GM19467 (cell line): ENCODE measurements around the gene CUL1.

Experiments
- ATAC-seq: cut with Tn5 transposase; IDR thresholded peaks from one replicate; pipeline ENCODE4 v1.9.1; 2021; ENCODE audit warnings: mild to moderate bottlenecking, moderate library complexity; ENCODE audit not compliant: unreplicated experiment

Gene CUL1

DNA sequence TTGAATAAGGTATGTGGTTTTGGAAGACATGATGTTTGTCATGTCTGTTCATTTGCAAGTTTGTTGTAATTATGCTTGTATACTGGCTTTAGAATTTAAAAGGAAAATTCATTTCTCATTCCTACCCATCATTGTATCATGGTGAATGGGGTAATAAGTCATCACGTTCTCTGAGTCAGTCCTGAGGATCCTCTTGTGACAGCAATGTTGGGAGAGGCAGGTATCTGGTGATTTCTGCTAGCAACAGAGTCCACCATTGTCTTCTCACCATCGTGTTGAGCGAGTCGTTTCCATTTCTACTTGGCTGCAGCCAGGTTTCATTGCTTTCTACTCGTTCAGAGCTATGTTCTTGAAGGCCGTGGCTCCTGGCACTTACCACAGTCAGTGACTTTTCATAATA is 16.3 kb downstream of the CUL1 start:
- no peak for ATAC-seq

DNA sequence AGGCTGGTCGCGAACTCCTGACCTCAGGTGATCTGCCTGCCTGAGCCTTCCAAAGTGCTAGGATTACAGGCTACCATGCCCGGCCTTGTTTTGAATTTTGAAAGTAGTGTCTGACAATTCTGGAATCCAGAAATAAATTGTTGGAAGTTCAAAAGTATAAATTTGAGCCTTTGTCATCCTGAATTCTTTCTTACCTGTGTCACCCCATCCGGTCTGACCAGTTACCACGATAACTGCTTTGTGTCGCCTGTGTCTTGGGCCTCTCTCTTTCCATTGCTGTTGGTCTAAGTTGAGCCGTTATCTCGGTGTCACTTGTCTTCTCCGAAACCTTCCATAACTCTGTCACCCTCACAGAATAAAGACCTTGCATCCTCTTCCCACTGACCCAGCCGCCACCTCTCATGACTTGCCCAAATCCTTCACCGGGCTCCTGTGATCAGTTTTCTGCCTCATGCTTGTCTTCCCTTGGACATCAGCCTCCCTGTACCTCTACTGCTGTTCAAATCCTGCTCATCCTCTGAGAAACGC is 18.6 kb downstream of the CUL1 start:
- no peak for ATAC-seq

DNA sequence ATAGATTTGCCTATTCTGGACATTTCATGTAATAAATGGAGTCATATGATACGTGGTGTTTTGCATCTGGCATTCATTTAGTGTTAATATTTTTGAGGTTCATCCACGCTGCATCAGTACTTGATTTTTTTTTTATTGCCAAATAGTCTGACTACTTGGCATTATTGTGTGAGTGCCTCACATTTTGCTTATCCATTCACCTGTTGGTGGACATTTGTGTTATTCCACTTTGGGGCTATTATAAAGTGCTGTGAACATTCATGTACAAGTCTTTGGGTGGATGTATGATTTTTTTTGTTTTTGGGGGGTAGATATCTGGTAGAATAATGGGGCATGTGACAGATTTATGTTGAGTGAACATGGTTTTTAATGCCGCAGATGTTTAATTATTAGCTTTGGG is 19.7 kb downstream of the CUL1 start:
- ATAC-seq, result no peak

DNA sequence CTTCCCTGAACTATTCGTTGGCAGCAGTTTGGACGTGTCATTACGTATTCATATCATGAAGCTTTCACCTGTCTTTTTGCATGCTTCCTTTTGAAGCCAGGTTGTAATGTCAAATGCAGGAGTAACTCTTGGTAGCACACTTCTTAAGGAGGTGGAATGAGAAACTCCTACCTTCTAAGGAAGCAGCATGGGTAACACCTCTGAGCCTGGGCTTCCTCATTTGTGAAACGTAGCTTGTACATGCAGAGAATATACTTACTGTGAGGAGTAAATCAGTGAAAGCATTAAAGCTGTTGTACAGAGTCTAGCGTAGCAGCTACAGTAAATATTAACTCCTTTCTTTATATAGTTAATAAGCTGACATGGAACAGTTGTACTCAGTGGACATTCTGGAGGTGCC is 21.1 kb downstream of the CUL1 start:
- ATAC-seq, result no peak

DNA sequence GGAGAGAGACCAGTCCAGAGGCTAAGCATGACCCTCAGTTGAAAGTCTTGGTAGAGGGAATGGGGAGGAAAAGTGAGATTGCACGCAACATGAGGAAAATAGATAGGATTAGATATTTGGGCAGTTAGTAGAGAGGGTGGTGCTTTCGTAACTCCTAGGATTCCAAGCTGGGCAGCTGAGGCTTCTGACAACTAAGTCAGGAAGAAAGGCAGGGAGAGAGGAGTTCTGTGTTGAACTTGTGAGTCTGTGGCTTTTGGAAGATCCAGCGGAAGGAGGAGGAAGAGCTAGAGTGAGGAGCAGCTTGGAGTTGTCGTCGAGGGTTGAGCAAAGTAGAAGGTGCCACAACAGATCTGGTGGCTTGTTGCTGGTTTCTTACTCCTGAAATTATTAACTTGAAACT is 21.8 kb downstream of the CUL1 start:
- ATAC-seq, result no peak

DNA sequence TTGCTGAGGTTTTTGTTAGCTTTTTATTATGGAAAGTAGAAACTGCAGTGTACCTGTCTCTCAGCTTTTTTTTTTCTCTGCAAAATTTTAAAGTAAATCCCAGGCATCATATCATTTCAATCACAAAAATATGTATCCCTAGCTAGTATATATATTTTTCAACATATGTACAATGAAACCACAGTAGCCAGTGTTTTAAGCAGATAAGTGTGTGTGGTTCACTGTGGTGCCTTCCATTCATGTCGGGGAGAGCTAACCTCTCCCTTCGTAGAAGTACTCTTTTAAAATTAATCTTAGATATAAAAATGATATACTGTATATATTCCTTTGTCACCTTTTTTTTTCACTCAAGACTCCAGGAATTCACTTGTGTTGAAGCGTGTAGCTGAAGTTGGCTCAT is 22.7 kb downstream of the CUL1 start:
- no peak for ATAC-seq

DNA sequence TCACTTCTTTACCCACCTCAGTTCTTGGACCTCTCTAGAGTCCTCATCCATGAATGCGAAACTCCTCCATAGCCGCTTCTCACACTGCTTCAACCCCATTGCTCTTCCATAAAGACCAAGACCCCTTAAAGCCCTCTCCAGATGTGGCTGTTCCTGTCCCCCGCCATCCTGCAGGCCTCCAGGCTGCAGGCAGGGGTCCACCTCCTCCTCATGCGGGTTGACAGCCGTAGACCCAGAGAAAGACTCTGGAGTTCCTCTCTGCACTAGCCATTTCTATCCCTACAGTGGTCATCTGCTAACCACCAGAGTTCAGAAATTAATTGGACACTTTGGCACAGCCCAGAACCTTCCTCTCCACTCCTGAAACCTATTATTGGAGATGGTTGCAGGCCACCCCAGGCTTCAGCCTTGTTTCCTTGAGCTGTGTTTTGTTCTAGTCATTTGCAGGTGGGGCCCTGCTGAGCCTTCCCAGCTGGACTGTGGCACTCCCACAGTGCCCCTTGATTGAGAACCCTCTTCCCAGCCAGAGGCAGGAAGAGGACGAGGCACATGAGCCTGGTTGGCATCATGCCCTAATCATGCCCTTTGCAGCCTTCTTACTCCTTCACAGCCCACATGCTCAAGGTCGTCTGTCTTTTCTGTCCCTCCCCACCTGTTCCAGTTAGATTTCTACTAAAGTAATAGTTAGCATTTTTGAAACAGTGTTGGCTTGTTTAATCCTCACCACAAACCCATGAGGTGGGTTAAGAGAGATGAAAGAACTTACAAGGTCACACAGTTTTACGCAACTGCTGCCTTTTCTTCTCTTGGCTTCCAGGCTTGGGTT is 23.9 kb downstream of the CUL1 start:
- ATAC-seq, result no peak

DNA sequence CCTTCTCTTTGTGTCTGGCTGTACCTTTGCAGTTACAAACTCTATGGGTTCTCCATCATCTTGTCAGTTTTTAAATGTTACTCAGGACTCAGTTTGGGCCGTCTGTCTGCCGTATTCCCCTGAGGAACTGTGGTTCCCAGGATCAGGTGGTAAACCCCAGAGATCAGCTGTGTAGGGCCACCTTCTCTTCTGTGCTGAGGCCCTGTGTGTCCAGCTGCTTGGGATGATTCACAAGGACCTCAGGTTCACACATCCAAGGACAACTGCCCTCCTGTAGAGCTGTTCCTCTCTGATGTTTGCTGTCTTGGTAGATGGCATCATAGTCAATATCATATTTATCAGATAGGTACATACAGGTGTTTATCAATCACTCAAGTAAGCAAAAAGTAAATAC is 24.5 kb downstream of the CUL1 start:
- no peak for ATAC-seq

DNA sequence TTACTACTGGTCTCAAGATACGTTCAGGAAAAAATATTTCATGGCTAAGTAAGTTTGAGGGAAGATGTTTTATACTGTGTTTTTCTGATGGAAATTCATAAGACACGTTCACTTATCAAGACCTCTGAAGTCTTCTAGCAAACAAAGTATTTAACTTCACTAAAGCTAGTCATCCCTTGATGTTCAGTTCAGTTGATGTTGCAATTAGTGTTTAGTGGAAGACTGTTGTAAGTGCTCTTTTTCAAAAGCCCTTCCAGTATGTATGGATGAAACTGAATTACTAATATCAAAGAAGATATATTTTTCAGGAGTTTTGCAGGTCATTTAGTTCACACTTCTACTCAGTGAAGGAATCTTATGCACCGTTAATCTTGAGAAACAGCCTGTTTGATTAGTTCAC is 25.1 kb downstream of the CUL1 start:
- no peak for ATAC-seq

DNA sequence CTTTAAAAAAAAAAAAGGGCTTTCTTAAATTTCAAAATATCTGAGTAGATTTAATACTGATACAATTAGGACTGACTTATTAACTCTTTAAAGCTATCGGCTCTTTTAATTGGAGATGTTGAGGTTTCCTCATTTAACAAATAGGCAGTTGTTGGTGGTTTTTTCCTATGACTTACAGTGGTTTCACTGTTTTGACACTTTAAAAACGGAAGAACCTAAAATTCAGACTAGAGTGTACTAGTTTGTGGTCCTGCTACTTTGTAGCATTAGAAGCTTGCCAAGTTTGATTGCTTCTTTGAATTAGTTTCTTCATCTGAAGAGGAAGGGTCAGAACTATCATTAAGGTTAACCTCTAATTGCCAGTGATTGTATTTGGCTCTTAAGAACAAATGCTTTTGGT is 27.7 kb downstream of the CUL1 start:
- ATAC-seq, result no peak

DNA sequence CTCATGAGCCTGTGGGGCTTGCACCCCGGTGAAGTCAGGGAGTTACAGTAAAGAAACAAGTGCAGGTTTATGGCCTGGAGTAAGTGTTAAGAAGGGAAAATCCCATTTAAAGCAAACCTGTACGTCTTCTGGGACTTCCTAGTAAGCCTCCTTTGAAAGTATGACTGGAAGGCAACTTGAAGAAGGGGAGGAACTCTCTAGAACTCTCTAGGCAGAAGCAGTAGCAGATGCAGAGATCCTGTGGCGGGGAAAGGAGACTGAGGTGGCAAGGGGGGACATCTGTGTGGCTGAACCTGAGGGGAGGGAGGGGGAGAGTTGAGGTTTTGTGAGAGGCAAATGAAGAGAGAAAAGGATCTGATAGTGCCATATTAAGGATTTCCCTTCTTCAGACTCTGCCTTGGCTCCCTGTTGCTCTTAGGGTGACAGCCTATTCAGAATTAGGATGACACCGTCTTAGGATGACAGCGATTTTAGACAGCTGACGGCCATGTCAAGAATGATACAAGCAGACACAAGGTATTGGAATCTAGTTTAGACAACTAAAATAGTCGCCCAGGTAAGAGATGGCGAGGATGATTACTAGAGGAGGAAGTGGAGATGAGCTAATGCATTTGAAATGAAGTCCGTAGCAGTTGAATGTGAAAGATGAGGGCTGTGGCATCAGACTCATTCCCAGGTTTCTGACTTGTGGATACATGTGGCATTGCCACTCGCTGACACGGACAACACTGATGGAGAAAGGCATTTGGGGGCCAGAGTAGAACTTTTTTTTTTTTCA is 29.0 kb downstream of the CUL1 start:
- no peak for ATAC-seq

DNA sequence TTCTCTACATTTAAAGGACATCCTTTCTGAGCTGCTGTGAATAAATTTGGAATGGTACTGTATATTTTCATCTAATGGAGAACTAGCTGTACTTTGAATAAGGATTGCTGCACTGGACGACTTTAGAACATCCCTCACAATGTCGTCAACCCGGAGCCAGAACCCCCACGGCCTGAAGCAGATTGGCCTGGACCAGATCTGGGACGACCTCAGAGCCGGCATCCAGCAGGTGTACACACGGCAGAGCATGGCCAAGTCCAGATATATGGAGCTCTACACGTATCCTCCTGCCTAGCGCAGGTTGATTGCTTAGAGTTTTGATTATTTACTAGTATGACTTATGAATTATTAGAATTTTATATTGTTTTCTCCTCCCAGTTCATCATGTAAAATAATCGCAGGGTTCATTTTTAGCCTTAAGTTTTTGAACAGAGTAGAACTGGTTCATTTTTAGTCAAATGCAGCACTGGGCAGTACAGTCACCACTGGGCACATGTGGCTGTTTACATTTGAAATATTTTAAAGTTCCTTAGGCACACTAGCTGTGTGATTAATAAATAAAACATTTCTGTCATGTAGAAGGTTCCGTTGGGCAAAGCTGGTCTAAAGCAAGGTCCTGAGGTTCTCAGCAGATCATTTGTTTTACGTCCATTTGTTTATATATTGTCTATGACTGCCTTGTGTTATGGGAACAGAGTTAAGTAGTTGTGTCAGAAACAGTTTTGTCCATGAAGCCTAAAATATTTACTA is 31.5 kb downstream of the CUL1 start:
- ATAC-seq, result no peak

DNA sequence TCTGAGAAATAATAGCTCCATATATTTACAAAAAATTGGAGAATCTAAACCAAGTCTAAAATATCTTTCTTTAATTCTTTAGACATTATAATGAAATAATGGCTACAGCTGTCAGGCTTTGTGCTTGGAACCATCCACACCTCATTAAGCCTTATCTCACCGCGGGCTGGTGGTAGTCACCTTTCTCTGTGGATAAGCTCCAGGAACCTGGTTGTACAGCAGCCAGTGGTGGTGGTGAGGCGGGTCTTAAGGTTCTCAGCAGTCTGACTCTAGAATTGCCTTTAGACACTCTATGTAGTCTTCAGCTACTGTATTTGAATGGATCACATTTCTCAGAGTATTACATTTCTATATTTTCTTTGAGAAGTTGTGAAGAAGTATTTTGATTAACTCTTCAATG is 34.2 kb downstream of the CUL1 start:
- ATAC-seq, result no peak

DNA sequence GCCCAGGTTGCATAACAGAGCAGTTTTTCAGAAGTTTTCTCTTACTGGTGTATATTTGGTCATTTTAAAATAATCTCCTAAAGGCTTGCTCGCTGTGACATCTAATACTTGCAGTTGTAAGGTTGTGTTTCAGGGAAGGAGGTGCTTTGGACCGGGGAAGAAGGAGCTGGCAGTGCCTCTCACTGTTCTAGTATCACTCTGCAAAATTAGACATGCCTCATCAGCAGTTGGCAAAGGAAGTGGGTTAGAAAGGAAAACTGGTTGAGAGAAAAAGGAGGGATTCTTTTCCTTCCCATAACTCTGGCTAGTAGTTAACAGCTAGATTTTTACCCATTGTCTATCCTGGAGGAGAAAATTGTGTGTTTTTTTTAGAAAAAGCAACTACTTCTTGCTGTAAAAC is 34.8 kb downstream of the CUL1 start:
- no peak for ATAC-seq

DNA sequence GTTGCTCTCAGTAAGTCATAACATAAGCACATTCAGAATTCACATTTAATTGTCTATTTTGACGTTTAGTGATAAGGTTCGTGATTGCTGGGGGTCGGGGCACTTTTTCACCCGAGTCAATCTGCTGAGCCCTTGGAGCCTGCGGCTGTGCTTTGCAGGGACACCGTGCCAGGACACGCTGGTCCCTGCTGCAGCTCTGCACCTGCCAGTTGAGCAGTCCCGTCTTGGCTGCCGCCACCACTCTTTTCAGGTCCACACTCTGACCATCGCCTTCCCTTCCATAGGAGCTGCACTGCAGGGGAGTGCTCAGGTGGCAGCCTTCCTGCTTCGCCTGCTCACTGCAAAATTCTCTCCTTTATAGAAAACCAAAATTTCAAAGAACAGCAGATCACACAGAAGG is 36.4 kb downstream of the CUL1 start:
- no peak for ATAC-seq

DNA sequence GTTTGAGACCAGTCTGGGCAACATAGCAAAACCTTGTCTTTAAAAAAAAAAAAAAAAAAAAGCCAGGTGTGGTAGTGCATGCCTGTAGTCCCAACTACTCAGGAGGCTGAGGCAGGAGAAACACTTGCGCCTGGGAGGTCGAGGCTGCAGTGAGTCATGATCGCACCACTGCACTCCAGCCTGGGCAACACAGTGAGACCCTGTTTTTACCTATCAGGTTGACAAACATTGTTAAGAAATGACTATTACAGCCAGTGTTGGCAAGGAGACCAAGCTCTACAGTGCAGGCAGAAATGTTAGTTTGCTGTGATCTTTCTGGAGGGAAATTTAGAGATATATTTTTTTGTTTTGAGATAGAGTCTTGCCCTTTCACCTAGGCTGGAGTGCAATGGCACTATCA is 37.3 kb downstream of the CUL1 start:
- ATAC-seq, result no peak

DNA sequence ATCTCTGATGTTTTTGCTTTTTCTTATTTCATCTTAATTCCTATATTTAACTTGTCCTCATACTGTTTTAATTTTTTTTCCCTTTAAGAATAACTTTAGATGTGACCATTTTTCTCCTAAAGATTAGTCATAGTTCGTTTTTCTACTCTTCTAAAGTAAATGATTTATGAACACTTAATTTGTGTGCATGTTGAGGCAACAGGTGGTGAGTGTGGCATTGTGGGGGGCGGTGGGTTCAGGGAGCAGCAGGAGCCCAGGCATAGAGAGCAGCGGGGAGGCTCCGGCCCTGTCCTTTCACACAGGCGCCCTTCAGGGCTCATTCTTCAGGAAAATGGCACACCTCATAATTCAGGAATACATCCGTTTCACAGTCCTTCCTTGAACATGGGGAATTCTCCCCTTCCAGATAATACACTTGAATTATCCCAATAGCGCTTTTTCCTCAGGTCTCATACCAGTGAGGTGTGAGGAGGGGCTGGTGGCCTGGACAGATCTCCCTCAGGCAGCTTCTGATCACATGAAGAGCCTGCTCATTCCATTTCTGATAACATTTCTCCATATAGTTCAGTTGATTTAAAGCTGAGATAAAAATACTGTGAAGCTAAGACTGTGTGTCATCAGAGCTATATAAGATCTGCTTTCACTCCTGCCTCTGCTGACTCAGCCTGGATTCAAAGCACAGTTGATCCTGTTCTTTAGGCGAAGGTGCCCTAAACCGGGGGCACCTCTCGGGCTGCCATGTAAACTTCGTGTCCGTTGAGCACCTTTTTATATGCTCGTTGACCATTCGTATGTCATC is 40.2 kb downstream of the CUL1 start:
- ATAC-seq, result no peak

DNA sequence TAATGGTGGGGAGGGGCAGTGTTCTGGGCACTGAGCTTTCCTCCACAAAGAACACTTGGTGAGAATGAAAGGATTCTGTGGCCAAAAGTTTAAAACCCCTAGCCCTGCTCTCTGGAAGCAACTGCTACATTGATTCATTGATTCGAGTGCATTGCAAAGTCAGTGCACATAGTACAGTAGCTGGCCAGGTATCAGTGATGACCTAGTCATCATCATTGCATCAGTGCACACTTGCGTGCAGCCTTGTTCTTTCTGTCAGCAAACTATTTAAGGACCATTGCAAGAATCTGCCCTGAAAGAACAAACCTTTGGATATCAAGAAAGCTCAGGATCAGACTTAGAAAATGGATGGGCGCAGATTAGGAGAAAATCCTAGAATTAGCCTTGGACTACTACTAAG is 47.4 kb downstream of the CUL1 start:
- no peak for ATAC-seq

DNA sequence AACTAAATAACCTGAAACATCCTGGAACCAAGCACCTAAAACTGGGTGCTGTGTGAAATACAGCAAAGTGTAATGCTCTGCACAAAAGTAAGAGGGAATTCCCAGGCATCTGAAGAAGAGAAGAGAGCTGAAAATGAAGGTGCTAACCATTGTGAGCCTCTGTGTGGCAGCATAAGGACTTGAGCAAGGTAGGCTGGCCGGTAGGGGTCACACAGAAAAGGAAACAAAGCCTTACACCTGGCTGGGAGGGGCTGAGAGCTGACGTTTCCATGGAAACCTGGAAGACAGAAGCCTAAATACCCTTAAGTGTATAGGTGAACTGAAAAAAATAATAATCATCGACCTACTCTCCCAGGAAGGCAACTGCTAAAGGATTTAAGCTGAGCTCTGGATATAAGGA is 48.6 kb downstream of the CUL1 start:
- no peak for ATAC-seq

DNA sequence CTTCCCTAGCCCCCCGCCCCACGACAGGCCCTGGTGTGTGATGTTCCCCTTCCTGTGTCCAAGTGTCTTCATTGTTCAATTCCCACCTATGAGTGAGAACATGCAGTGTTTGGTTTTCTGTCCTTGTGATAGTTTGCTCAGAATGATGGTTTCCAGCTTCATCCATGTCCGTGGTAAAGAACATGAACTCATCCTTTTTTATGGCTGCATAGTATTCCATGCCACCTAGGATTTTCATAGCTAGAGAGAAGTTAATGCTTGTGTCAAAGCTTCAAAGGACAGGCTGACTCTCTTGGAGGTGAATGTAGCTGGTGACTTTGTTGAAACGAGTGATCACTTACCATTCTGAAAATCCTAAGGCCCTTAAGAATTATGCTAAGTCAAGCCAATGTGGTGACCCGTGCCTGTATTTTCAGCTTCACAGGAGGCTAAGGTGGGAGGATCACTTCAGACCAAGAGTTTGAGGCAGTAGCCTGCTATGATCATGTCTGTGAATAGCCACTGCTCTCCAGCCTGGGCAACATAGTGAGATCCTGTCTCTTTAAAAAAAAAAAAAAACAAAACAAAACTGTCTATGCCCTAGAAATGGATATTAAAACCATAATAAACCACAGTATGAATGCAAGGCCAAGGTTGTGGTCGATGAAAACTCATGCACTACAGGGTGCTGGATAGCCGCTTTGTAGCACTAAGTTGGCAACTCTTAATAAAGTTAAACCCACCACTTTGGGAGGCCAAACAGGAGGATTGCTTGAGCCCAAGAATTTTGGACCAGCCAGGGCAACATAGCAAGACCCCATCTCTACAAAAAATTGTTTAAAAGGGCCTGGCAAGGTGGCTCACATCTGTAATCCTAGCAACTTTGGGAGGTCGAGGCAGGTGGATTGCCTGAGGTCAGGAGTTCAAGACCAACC is 52.0 kb downstream of the CUL1 start:
- ATAC-seq, result no peak
